Measurements from ENCODE around the gene SERPINA4.

SERPINA4 gene

DNA sequence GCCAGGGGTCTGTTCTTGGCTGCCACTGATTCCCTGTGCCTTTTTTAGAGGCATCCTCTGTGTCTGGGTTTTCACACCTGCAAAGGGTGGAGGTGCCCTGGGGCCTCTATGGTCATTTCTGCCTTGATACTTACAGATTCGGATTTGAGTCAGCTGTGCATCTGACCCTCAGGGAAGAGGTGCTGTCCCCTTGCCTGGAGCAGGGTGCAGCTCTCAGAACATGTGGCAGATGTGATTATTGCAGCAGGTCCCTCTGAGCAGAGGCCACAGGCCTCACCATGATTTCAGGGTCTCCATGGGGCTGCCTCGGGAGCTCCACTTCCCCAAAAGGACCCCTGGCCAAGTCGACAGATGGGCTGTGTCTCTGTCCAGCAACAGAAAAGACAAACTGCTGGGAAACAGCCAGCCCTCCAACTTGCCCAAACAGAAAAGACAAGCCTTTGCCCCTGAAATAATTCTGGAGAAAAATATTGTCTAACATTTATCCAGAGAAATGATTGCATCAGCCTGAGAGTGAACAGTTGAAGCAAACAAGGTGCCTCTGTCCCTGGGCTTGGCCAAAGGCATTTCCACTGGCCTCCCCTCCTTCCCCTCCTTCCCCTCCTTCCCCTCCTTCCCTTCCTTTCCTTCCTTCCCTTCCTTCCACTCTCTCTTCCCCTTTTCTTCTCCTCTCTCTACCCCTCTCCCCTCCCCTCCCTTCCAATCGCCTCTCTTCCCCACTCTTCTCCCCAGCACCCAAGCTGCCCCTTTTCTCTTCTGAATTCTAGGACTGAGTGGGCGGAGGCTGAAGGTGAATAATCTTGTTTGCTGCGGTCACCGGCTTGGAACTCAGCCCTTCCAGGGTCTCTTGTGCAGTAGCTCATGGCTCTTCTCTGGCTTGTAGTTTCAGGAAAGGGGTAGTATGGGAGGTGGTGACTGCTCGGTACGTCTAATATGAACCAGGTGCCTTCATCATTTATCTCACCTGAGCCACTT, 51.6 kb downstream of the SERPINA4 start:
- no peaks in the 10 kb centered on the region for H3K9me3 ChIP-seq (ENCODE audit: low read length)

DNA sequence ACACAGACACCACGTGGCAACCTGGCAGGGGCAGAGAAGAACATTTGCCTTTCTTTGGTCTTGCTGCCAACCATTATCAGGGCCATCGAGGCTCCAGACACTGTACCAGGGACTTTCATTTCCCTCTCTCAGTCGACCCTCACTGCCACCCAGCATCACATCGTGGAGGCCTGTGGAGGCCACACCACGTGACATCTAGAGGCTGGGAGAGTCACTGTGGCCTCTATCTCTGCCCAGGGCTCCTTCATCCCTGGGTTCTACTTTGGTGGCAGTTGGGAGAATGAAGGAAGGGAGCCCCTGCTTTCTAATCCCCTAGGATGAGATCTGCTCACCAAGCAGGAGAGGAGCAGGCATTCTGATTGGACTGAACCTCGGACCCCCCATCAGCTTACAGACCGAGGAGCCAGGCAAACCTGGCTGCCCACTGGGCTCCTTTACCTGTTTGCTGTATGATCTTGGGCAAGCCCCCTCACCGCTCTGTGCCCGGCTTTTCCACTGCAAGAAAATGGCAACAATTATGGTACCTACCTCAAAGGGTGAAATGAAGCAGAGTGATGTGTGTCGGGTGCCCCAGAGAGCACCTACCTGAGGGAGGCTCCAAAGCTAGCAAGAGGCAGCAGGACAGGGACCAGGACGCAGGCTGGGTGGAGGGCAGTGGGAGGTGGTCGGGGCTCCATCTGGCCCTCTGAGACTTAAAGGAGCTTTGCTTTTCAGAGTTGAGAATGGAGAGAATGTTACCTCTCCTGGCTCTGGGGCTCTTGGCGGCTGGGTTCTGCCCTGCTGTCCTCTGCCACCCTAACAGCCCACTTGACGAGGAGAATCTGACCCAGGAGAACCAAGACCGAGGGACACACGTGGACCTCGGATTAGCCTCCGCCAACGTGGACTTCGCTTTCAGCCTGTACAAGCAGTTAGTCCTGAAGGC, 52.7 kb downstream of the SERPINA4 start:
- Histone ChIP-seq H3K27me3 (ENCODE audit: insufficient read depth, low read length) (no peaks in the 10 kb centered on the region), H2AFZ (ENCODE audit: low read depth, low read length) (no peak overlapping the region), H3K4me1 (ENCODE audit: insufficient read depth, low read length) (no peaks in the 10 kb centered on the region), H3K4me3 (ENCODE audit: low read length) (no peak overlapping the region), H3K9me3 (ENCODE audit: low read length) (no peaks in the 10 kb centered on the region), H3K36me3 (ENCODE audit: insufficient read depth, low read length) (no peaks in the 10 kb centered on the region)

More for the DNA sequence above, 51.6 kb downstream of the SERPINA4 start:
- no peak overlapping the region for H2AFZ ChIP-seq (ENCODE audit: low read depth, low read length)
- no peaks in the 10 kb centered on the region for H3K36me3 ChIP-seq (ENCODE audit: insufficient read depth, low read length)
- no peak overlapping the region for H3K4me3 ChIP-seq (ENCODE audit: low read length)
- no peaks in the 10 kb centered on the region for H3K27me3 ChIP-seq (ENCODE audit: insufficient read depth, low read length)
- H3K4me1 ChIP-seq (ENCODE audit: insufficient read depth, low read length), result no peaks in the 10 kb centered on the region

DNA sequence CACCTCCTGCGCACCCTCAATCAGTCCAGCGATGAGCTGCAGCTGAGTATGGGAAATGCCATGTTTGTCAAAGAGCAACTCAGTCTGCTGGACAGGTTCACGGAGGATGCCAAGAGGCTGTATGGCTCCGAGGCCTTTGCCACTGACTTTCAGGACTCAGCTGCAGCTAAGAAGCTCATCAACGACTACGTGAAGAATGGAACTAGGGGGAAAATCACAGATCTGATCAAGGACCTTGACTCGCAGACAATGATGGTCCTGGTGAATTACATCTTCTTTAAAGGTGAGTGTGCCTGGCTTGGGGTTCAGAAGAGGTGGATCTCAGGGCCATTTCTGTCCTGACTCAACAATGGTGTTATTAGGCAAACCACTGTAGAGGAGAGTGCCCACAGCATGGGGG, 53.6 kb downstream of the SERPINA4 start:
- Histone ChIP-seq H3K9me3 (ENCODE audit: low read length) (no peaks in the 10 kb centered on the region), H3K36me3 (ENCODE audit: insufficient read depth, low read length) (no peaks in the 10 kb centered on the region), H3K27me3 (ENCODE audit: insufficient read depth, low read length) (no peaks in the 10 kb centered on the region), H3K4me3 (ENCODE audit: low read length) (no peak overlapping the region), H2AFZ (ENCODE audit: low read depth, low read length) (no peak overlapping the region), H3K4me1 (ENCODE audit: insufficient read depth, low read length) (no peaks in the 10 kb centered on the region)

DNA sequence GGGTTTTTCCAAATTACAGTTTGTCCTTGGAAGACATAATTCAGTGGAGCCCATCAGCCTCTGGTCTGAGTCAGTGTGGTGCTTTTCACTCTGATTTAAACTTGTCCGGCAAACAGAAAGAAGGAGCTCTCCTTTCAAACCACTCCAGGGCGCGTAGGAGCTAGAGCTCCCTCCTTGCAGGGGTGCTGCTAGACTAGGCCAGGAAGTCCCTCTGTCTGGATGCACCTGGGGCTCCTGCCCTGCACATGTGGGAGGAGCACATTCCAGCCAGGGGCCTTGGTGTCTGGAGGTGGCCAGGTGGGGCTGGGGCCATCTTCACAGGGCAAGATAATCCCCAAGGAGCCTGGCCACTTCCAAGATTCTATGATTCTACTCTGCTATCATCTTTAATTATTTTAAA, 54.0 kb downstream of the SERPINA4 start:
- no peaks in the 10 kb centered on the region for H3K36me3 ChIP-seq (ENCODE audit: insufficient read depth, low read length)
- H3K4me3 ChIP-seq (ENCODE audit: low read length), result no peak overlapping the region
- no peaks in the 10 kb centered on the region for H3K4me1 ChIP-seq (ENCODE audit: insufficient read depth, low read length)
- H2AFZ ChIP-seq (ENCODE audit: low read depth, low read length), result no peak overlapping the region
- no peaks in the 10 kb centered on the region for H3K27me3 ChIP-seq (ENCODE audit: insufficient read depth, low read length)
- no peaks in the 10 kb centered on the region for H3K9me3 ChIP-seq (ENCODE audit: low read length)

DNA sequence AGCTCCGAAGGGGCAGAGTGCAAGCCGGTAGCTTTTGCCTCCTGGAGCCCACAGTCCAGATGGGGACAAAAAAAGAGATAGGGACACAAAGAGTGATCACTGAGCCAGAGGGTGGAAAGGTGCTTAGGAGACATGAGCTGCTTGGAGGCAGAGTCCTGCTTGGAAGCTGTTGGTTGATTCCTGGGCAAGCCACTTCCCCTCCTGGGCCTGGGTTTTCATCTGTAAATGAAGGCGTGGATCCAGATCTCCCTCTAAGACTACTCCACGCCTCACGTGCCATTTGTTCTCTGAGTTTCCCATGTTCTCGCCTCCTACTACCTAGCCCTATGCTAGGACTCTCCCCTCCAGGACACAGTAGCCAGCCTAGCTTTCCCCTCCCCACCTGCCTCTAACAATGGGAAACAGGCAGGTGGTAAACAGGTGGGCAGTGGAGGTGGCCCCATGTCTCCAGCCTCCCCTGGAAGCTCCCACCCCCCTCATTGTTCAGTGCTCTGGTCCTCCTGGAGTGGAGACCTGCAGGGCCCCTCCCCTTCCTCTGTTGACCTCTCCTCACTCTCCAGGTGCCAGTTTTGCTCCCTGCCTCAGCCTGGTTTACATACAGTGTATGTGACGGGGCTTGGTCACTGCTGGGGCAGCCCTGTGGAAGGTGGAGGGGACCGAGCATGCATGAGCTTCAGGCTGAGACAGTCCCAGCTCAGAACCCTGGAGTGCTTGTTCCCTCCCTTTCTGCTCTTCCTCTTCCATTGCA, 54.8 kb downstream of the SERPINA4 start:
- H2AFZ ChIP-seq (ENCODE audit: low read depth, low read length), result no peak overlapping the region
- no peak overlapping the region for H3K4me3 ChIP-seq (ENCODE audit: low read length)
- H3K36me3 ChIP-seq (ENCODE audit: insufficient read depth, low read length), result no peaks in the 10 kb centered on the region
- H3K9me3 ChIP-seq (ENCODE audit: low read length), result no peaks in the 10 kb centered on the region
- no peaks in the 10 kb centered on the region for H3K4me1 ChIP-seq (ENCODE audit: insufficient read depth, low read length)
- H3K27me3 ChIP-seq (ENCODE audit: insufficient read depth, low read length), result no peaks in the 10 kb centered on the region

DNA sequence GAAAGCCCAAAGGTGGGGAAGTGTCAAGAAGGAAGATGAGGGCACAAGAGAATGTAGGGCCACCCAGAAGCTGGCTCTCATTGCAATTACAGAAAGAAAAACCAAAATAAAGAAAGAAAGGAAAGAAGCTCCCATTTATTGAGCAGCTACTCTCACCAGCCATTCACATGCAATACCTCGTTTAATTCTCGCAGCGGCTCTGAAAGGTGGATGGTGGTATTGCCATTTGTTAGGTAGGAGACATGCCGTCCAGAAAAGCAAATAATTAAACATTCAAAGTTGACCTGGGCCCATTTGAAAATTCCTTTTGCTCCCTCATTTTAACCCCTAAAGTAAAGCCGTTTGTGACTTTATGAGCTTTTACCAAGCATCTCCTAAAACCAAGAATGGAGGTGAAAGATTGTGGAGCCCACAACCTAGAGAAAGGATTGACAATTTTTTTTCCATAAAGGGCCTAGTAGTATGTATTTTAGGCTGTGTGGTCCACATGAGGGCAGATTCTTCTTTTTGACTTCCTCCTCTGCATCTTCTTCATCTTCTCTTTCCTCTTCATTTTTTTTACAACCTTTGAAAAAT, 56.2 kb downstream of the SERPINA4 start:
- Histone ChIP-seq H2AFZ (ENCODE audit: low read depth, low read length) (no peak overlapping the region), H3K27me3 (ENCODE audit: insufficient read depth, low read length) (no peaks in the 10 kb centered on the region), H3K4me1 (ENCODE audit: insufficient read depth, low read length) (no peaks in the 10 kb centered on the region), H3K36me3 (ENCODE audit: insufficient read depth, low read length) (no peaks in the 10 kb centered on the region), H3K4me3 (ENCODE audit: low read length) (no peak overlapping the region), H3K9me3 (ENCODE audit: low read length) (no peaks in the 10 kb centered on the region)

DNA sequence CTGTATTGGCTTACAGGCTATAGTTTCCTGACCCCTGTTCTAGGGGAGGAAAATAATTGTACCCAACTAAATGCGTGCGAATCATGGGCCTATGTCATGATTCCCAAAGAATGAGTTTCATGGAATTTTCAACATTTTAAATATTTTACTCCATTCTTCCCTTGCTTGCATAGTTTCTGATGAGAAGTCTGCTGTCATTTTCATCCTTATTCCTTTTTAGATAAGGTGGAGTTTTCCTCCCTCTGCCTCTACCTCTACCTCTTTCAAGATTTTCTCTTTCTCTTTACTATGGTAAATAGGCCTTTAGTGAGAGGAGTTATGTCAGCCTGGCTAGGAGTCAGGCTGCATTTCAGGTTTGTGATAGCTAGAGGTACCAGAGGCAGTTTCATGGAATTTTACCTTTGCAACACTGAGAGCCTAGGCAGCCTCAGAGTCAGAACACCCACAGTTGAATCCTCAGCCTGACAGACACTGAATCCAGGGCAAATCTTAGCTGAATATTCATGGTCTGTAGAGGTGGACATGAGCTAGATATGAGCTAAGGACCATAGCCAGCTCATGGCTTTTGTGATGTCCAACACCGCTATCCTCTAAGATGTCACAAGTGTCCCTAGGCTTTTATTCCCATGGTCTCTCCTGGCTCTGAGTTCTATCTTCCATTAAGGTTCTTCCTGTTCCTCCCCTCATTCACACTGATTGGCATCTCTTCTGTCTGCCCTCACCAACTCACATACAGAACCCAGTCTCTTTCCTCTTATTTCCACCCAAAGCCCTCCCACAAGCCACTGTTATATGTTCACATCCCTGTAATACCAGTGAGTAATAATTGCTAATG, 57.0 kb downstream of the SERPINA4 start:
- no peak overlapping the region for H2AFZ ChIP-seq (ENCODE audit: low read depth, low read length)
- no peak overlapping the region for H3K4me3 ChIP-seq (ENCODE audit: low read length)
- H3K9me3 ChIP-seq (ENCODE audit: low read length), result no peaks in the 10 kb centered on the region
- no peaks in the 10 kb centered on the region for H3K36me3 ChIP-seq (ENCODE audit: insufficient read depth, low read length)
- no peaks in the 10 kb centered on the region for H3K27me3 ChIP-seq (ENCODE audit: insufficient read depth, low read length)
- no peaks in the 10 kb centered on the region for H3K4me1 ChIP-seq (ENCODE audit: insufficient read depth, low read length)

DNA sequence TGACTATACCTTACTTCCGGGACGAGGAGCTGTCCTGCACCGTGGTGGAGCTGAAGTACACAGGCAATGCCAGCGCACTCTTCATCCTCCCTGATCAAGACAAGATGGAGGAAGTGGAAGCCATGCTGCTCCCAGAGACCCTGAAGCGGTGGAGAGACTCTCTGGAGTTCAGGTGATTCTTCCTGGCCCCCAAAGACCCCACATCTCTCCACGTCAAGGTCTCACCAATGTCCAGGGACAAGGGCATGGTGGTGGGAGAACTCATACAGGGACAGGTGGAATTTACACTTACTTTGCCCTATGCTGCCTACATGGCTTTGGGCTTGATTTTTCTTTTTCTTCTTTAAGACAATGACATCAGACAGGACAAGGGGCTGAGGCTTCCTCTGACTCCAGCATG, 58.1 kb downstream of the SERPINA4 start:
- no peak overlapping the region for H2AFZ ChIP-seq (ENCODE audit: low read depth, low read length)
- H3K36me3 ChIP-seq (ENCODE audit: insufficient read depth, low read length), result no peaks in the 10 kb centered on the region
- H3K4me1 ChIP-seq (ENCODE audit: insufficient read depth, low read length), result no peaks in the 10 kb centered on the region
- H3K9me3 ChIP-seq (ENCODE audit: low read length), result no peaks in the 10 kb centered on the region
- H3K27me3 ChIP-seq (ENCODE audit: insufficient read depth, low read length), result no peaks in the 10 kb centered on the region
- H3K4me3 ChIP-seq (ENCODE audit: low read length), result no peak overlapping the region
